ENCODE measurements around the gene CRTC3.

DNA sequence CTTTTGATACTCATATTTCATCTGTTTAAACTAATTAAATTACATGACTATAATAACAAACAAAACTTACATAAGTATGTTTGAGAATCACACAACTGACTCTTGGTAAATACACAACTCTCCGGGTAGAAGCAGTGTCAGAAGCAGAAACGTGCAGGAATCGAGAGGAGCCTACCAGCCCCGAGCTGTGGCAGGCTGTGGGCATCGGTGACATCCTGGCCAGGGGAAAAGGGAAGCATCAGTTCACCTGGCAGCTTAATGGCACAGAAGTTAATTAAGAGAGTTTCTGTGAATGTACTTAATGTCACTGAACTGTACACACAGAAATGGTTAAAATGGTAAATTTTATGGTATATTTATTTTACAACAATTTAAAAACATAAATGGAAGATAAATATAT is 90.2 kb downstream of the CRTC3 start:
- TF ChIP-seq POLR2A (IDR thresholded peaks at IDR 0.05; ENCODE audit: low read depth, low read length): no peak
- no peak for TF ChIP-seq MAX (IDR thresholded peaks at IDR 0.05; ENCODE audit: insufficient read depth, insufficient read length)
- TF ChIP-seq, protein P1, sequence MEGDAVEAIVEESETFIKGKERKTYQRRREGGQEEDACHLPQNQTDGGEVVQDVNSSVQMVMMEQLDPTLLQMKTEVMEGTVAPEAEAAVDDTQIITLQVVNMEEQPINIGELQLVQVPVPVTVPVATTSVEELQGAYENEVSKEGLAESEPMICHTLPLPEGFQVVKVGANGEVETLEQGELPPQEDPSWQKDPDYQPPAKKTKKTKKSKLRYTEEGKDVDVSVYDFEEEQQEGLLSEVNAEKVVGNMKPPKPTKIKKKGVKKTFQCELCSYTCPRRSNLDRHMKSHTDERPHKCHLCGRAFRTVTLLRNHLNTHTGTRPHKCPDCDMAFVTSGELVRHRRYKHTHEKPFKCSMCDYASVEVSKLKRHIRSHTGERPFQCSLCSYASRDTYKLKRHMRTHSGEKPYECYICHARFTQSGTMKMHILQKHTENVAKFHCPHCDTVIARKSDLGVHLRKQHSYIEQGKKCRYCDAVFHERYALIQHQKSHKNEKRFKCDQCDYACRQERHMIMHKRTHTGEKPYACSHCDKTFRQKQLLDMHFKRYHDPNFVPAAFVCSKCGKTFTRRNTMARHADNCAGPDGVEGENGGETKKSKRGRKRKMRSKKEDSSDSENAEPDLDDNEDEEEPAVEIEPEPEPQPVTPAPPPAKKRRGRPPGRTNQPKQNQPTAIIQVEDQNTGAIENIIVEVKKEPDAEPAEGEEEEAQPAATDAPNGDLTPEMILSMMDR (IDR thresholded peaks at IDR 0.05; ENCODE audit: extremely low read depth in 1 of 2, insufficient read depth in 1 of 2, low read depth in 1 of 2, low read length in 2 of 2): no peak
- no peak for TF ChIP-seq POLR2AphosphoS5 (IDR thresholded peaks at IDR 0.05; ENCODE audit: insufficient read depth, low read depth, low read length)
